ENCODE data around the gene C6orf47. TPM values are rescaled to one million over a fixed set of nuclear protein-coding genes. Genes with fewer than 3 reads are reported as not detected.

C6orf47 gene
- total RNA-seq, 1 experiment from 2014 or later = 15.9 TPM

DNA sequence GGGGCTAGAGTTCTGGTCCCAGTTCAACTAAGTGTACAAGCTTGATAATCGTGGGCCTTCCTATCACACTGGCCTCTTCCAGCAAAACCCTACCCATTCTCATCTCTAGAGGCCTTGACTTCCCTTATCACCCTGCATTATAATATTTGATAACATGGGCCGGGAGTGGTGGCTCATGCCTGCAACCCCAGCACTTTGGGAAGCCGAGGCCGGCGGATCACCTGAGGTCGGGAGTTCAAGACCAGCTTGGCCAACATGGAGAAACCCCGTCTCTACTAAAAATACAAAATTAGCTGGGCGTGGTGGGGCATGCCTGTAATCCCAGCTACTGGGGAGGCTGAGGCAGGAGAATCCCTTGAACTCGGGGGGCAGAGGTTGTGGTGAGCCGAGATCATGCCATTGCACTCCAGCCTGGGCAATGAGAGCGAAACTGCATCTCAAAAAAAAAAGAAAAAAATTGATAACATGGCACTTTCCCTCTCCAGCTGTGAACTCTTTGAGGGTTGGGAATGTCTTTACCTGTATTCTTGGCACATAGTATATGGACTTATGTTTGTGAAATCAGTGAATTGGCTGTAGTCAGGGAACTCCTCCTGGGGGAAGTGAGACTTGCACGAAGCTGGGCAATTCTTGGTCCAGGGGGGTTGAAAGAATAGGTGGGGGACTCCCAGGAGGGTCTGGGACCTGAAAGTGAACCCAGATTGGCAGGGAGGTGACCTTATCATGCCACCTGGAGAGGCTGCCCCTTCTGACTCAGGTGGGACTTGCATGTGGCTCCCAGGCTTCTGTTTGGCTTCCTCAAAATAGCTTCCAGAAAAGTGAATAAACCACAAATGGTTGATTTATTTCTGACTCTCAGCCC lies 915 bp upstream of the C6orf47 start:
- DNase-seq (ENCODE audit: low spot score) = no peak

DNA sequence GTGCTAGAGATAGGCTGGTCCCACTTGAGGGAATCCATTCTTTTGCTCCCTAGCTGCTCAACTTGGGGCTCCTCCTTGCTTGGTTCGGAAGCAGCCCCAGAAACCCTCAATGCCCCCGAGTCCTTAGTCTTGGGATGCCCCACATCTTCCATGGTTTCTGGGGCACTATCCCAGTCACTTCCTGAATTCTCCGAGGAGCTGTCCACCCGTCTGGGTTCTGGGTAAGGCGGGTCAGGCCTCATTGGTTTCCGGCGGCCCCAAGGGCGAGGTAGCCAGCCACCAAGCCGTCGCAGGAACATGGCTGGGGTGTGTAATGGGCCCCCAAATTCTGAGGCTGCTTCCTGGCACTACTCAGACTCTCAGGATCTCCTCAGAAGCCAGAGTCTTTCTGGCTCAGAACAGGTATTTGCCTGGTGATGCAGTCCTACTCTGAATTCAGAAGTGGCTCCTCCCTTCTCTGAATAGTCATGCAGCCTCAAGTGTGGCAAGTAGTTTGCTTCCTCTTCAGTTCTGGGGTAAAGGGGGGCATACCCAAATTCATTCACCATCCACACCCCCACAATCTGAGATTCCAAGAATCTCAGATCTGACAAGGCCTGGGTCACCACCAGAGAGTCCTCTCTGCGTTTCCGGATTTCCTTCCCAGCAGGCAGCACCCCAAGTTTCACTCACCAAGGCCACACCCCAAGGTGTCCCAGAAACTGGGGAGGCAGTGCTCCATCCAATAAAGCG lies 763 bp downstream of the C6orf47 start:
- DNase-seq (ENCODE audit: low spot score) = no peak

DNA sequence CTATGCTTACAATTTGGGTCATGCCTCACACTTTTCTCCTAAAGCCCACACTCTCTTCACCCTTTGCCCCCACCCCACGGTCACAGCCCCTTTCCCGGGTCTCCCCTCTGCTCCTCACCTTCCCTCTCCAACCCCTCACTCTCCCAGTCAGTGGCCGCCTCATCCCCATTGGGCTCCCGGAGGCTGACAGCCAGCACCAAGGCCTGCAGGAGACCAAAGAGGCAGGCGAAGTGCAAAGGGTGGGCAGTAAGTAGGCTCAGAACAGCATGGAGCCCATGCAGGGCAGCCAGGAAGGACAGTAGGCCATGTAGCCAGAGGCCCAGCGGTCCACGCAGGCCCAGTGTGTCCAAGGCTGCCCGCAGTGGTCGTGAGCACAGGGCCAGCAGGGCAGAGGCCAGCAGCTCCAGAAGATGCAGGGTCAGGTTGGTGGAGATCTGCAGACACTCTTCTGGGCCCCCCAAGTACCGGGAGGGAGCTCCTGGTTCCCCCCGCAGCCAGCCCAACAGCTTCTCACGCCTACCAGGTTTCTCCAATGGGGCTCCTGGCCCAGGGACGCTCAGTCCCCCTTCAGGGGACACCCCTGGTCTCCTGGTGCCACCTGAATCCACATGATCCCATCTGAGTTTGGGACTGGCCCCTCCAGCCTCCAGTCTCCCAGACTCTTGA lies 1.5 kb downstream of the C6orf47 start:
- DNase-seq (ENCODE audit: low spot score) = no peak

DNA sequence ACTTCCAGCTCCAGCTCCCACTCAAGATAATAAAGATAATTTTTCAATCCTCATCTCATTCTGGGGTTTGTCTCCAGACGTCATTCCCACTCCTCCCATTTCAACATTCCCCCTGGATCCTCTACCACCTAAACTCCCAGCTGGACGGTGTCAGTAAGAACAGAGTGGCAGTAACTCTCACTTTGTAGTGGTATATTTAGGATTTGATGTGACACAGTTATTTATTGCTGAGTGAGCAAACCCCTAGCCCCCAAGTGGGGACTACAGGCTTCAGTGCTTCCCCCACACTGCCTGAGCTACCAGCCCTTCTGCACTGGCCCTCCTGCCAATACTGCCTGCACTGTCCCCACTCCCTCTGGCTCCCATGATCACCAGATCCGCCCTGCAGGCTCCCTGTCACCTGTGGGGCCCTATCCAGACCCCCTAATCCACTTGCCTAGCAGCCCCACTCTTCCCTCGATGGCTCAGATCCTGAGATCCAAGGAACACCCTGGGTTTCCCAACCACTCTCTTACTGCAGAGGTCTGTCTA lies 2.4 kb downstream of the C6orf47 start:
- no peak for DNase-seq (ENCODE audit: low spot score)

DNA sequence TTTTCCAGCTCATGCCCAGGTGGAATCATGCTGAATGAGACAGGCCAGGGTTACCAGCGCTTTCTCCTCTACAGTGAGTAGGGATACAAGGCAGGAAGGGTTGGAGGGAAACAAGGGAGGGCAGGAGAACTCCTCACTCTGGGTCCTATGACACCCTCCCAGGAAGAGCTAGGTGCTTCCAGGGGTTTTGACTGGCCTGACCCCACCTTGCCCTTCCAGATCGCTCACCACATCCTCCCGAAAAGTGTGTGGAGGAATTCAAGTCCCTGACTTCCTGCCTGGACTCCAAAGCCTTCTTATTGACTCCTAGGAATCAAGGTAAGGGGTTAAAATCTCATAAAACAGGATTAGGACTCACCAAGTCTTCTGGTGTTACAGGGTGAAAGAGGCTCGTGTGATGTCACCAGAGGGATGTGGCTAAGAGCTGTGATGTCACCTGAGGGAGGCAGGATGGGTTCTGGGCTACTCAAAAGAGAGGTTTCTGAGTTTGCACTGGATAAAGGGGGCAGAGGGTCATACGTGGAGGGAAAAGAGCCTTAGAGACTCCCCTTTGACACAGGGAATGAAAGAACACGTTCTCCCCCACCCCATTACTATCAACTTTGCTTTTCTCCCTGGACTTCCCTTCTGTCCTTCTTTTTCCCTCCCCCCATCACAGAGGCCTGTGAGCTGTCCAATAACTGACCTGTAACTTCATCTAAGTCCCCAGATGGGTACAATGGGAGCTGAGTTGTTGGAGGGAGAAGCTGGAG lies 3.0 kb downstream of the C6orf47 start:
- DNase-seq (ENCODE audit: low spot score) = no peak

DNA sequence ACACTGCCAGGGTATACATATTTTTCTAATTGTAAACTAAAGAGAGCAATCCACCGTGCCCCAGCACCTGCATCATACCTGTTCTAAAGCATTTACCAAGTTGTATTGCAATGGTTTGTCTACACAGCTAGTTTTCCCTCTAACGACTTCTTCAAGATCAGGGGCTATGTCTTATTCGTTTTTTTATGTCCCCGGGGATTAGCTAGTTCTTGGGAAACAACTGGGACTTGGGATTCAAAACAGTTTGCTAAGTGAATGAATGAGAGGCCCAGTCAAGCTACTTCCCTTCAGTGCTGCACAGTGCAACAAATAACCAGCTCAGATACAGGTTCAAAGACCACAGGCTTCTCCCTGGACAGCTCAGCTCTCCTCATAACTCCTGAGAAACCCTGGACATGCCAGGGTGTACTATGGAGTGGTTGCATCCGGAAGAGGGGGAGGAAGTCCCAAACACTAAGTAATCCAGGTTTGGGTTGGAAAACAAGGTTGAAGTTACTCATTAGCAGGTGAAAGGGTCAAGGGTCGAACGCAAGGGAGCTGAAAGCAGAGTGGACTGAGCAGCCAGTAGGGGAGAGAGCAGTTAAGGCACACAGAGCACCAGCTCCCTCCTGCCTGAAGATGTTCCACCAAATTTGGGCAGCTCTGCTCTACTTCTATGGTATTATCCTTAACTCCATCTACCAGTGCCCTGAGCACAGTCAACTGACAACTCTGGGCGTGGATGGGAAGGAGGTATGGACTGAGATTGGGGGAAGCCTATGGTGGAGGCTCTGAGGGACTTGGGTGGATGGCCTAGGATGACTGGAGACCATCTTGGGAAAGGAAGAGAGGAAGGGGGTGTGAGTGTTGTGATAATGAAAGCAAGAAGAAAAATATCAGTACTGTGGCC lies 5.0 kb downstream of the C6orf47 start, which contains the start of gene APOM:
Gene APOM, plus strand, starts transcription at position 546 of the 889 bp plus-strand sequence. Its CDS starts 73 bp downstream, at position 619.
- DNase-seq (ENCODE audit: low spot score) = no peak

DNA sequence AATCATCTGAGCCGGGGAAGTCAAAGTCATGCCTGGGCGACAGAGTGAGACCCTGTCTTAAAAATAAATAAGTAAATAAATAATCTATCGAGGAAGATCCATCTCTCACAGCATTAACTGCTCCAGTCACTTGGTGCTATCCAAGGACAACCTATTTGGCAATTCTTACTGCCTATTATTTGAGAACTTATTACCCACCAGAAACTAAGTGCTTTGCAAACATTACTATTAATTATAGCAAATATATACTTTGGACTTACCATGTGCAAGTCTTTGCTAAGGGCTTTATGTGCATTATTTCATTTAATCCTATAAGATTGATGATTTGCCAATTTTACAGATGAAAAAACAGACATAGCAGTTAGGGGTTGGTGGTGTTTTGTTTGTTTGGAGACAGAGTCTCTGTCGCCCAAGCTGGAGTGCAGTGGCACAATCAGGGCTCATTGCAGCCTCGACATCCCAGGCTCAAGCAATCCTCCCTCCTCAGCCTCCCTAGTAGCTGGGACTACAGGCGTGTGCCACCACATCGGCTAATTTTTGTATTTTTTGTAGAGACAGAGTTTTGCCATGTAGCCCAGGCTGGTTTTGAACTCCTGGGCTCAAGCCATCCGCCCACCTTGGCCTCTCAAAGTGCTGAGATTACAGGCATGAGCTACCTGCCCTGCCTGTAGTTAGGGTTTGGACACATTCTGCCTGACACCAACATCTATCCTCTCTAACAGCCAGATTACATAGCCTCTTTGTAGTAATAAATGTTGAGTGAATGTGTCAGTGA lies 5.8 kb downstream of the C6orf47 start:
- DNase-seq (ENCODE audit: low spot score) = no peak

DNA sequence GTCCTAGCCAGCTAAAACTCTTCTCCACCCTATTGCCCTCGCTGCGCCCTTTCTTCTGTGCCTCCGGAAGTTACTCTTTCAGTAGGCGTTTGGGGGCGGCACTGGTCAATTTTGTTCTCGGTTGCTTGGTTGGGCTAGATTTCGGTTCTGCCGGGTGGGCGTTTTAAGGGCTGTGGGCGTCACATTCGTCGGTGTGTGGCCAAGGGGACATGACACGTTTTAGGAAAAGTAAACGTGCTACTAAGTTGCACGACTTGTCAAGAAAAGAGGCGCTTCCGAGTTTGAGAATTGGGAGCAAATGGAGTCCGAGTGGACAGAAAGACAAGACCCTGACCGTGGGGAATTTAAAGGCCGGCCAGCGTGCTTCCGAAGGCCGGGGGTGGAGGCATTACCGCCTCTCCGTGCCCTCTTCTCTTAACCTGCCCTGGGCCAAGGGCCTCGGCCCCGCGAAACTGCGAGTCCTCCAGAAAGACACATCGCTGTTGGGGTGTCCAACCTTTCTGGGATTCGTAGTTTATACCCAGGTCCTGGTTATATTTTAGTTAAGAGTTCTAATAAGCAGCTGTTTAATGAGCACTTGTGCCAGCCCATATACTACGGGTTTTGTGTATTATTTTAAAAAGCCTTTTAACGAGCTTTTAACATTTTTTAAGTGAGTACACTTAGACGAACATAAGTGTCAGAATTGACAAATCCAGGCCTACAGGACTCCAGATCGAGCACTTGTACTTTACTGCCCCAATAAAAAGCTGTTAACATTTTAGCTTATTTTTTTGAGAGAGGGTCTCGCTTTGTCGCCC lies 7.5 kb downstream of the C6orf47 start:
- peak; percentile 89 for DNase-seq (ENCODE audit: low spot score)

DNA sequence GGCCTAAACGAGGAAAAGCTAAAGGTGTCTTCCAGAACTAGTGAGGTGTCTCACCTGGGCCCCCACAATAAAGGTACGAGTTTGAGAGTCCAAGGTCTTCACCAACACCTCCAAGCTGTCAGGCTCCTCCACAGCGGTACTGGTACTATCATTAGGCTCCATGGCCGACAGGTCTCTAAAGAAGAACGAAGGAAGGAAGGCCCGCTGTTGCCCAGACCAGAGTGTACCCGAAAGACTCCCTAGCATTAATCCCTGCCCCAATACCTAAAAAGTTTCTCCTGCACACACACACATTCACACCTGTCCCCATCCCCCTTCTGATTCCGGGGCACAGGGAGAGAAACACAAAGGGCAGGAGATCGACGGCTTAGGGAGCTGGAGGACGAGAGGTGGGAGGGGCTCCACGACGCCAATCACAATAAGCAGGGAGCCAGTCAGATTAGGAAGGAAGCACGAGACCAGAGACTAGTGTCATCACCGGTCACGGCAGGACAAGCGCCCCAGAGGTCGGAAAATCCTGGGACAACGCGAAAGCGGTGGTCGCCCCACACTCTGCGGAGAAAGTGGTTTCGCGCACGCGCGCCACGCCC lies 8.9 kb downstream of the C6orf47 start:
- DNase-seq (ENCODE audit: low spot score) = no peak

DNA sequence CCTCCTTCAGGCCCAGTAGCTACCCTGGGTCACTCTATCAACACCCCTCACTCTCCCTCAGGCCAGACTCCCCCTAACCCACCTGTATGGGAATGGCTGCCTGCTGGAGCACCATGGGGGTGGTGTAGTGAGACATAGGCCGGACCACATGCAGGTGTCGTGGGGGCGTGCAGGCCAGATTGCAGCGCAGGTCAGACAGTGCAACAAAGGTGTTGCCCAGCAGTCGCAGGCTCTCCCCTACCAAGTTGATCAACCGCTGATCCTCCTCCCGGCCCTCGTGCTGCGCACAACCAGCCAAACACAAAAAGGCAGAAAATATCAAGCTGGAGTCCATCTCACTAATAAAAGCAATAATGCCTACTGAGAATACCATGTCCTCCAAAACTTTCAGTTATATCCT lies 15.3 kb downstream of the C6orf47 start:
- DNase-seq (ENCODE audit: low spot score) = no peak

DNA sequence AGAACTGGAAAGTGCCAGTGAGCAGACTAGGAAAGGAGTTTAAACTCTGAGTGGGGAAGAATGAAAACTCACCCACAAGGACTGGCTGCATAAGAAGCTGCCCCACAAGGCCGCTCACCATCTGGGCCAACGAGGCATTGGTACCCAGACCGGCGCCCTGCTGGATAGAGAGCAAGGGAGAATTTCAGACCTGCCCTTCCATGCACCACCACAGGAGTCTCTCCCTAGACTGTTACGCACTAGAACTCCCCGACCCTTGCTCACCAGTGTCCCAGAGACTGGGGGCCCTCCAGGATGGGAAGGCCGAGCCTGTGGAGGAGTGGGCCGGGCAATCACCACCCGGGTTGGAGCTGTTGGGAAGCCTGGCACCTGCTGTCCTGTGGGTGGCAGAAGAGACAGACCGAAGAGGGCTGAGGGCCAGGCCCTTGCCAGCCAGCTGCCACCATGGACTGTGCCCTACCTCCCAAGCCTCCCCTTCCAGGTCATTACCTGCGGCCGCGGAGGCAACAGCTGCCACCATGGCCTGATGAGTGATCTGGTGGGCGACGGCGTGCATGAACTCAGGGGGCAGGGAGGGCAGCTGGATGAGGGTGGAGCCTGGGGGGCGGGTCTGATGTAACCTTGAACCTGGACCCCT lies 16.6 kb downstream of the C6orf47 start:
- no peak for DNase-seq (ENCODE audit: low spot score)

DNA sequence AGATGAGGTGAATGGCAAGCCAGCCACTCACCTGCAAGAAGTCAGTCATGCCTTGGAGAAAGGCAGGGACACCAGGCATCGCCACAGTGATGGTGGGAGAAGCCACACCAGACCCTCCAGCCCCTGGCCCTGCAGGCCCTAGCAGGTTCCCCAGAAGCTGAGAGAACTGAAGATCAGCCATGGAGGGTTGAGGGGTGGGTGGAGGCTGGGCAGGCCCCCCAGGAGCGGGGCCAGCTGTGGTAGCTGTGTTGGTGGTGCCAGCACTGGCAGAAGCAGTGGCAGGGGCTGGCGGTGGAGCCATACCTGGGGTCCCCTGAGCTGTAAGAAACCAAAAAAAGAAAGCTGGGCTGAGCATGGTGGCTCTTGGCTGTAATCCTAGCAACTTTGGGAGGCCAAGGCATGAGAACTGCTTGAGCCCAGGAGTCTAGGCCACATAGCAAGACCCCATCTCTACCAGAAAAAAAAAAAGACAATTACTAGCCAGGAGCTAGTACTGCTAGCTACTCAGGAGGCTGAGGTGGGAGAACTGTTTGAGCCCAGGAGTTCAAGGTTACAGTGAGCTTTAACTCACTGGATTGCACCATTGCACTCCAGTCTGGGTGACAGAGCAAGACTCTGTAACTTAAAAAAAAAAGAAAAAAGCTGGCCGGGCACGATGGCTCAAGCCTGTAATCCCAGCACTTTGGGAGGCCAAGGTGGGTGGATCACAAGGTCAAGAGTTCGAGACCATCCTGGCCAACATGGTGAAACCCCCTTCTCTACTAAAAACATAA lies 17.6 kb downstream of the C6orf47 start:
- no peak for DNase-seq (ENCODE audit: low spot score)

DNA sequence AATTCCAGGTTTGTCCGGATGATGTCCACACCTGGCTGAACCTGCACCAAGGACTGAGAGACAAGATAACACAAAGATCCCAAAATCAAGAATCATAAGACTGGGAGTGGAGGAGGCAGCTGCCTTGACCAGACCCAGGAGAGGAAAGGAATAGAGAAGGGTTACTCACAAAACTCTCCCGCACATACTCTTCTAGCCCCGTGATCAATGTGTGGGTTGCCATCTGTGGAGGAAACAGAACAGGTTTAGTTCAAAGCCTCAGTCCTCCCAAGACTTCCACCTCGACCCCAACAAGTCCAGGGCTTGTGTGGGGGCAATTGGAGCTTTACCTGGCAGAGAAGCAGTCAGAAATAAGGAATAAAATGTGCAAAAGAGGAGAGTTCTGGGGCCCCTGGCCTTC lies 19.2 kb downstream of the C6orf47 start:
- DNase-seq (ENCODE audit: low spot score) = no peak

DNA sequence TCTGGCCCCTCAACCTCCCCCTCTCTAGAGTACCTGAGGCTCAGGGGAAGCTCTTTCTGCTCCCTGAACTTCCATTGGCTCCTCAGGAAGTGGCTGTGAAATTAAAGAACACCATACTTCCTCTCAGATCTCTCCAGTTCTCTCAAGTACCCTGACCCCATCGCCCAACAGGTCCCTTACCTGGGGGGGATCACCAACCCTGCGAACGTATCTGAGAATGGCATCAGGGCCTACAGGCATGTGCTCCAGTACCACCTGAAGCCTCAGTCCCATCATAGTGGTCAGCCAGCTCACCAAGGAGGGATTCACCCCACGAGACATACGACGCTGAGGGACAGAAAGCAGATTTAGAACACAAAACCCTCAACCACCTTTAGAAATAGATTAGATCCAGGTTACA lies 20.0 kb downstream of the C6orf47 start:
- no peak for DNase-seq (ENCODE audit: low spot score)

DNA sequence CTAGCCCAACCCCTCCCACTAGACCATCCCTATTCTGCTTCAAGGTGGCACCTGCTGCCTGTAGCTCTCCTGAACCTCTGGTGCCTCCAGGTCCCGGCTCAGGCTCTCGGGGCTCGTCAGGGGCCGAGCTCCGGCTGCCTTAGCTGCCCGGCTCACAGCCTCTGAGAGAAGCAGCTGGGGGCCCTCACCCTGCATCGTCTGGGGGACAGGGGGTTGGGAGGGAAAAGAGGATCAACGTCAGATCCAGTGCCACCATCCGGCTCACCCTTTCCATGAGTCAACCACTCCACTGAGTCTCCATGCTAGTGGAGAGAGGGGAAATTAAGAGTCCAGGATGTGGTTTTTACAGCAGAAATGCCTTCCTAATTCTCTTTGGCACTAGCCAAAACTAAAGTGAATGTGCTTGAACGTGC lies 21.1 kb downstream of the C6orf47 start:
- peak; percentile 88 for DNase-seq (ENCODE audit: low spot score)

DNA sequence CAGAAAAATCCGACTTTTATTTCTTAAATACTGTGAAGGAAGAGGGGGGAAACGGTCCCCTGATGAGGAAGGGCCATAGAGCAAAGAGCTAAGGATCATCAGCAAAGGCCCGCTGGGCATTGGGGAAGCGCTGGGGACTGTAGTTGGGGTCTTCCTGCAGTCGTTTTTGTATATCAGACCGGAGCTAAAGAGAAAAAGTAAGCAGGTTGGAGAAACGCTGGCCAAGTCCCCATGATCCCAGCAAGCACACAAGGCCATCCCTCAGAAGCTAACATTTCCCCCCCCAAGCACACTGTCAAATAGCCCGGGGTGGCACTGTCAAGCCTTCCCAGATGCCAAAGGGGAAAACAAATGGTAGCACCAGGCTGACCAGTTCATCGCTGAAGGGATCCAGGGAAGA lies 21.5 kb downstream of the C6orf47 start:
- DNase-seq (ENCODE audit: low spot score) = no peak

Measured in A172 (cell line).